ENCODE results near the gene C3orf80. TPM values are rescaled to one million over a fixed set of nuclear protein-coding genes. Genes with fewer than 3 reads are reported as not detected.

C3orf80 gene
- total RNA-seq, 5 donors from 2014 or later (not counting 1 experiment from before 2014, with no cell fraction given): 0.13 to 0.35 (median 0.33) TPM; not detected in 2

GRCh38 chr3:160221019-160221418 is 4.2 kb upstream of the C3orf80 start:
- H3K9me3 Mint-ChIP-seq: no peaks in the 10 kb centered on the region
- H3K27ac Mint-ChIP-seq: no peak overlapping the region
- peaks cover 7 to 14% (median 14%) of the 10 kb centered on the region in 3 donors for H3K4me1 Mint-ChIP-seq
- ATAC-seq (replicated peaks in 1 of 4) (no peak), DNase-seq (no peak)
- no peak overlapping the region for H3K27ac ChIP-seq (ENCODE audit: low read length)
- no peaks in the 10 kb centered on the region for H3K36me3 ChIP-seq (ENCODE audit: control insufficient read depth in 2 of 2, extremely low read depth in 1 of 2, insufficient read depth in 1 of 2, low read length in 1 of 2)
- no peak overlapping the region for H3K4me3 Mint-ChIP-seq
- no peaks in the 10 kb centered on the region for H3K36me3 Mint-ChIP-seq
- H3K27me3 Mint-ChIP-seq: peaks cover 49 to 56% of the 10 kb centered on the region in 2 donors
- POLR2A ChIA-PET: no interaction called here
- WGBS (ENCODE audit: insufficient coverage): no CpG with 5 or more reads among the region's 2 CpGs
- peaks cover 3 to 24% of the 10 kb centered on the region in 2 experiments for H3K27me3 ChIP-seq (replicated peaks in 1 of 2; ENCODE audit: control insufficient read depth in 2 of 2, extremely low read depth in 1 of 2, insufficient read depth in 2 of 2, low read length in 1 of 2)
- no peak overlapping the region for H3K4me3 ChIP-seq (ENCODE audit: control insufficient read depth in 1 of 2, extremely low read depth in 1 of 2, low read length in 1 of 2)
- no peaks in the 10 kb centered on the region for H3K9me3 ChIP-seq
- CTCF ChIA-PET: no interaction called here
- peaks cover 0 to 13% of the 10 kb centered on the region in 2 experiments for H3K4me1 ChIP-seq (ENCODE audit: control insufficient read depth in 1 of 2, extremely low read depth in 1 of 2, insufficient read depth in 2 of 2, low read length in 2 of 2)

- peaks cover 14 to 21% (median 21%) of the 10 kb centered on the region in 3 donors for H3K4me1 Mint-ChIP-seq
- DNase-seq: peak in 1 of 35 experiments; percentile 3
- peak in 1 of 4 experiments; percentile 31 for ATAC-seq (replicated peaks in 1 of 4)
- H3K9me3 Mint-ChIP-seq: no peaks in the 10 kb centered on the region
- no peaks in the 10 kb centered on the region for H3K36me3 Mint-ChIP-seq
- peak overlapping the region in 1 of 2 donors; percentile 35 for H3K4me3 ChIP-seq (ENCODE audit: control insufficient read depth in 1 of 2, extremely low read depth in 1 of 2, low read length in 1 of 2)
- no peaks in the 10 kb centered on the region for H3K36me3 ChIP-seq (ENCODE audit: control insufficient read depth in 2 of 2, extremely low read depth in 1 of 2, insufficient read depth in 1 of 2, low read length in 1 of 2)
- H3K27ac ChIP-seq (ENCODE audit: low read length): no peak overlapping the region
- H3K27me3 ChIP-seq (replicated peaks in 1 of 2; ENCODE audit: control insufficient read depth in 2 of 2, extremely low read depth in 1 of 2, insufficient read depth in 2 of 2, low read length in 1 of 2): peaks cover 5 to 32% of the 10 kb centered on the region in 2 experiments
- peak overlapping the region in 2 of 3 donors; percentile 69 to 84 for H3K4me3 Mint-ChIP-seq
- ChIA-PET CTCF (no interaction called here), POLR2A (interaction anchor here in 1 of 2 donors (0.7 kb wide), 1 partner anchor 153 kb away, joined by 3 read pairs; no protein-coding TSS in a partner anchor)
- H3K27me3 Mint-ChIP-seq: peaks cover 46% of the 10 kb centered on the region in 2 donors
- H3K9me3 ChIP-seq: no peaks in the 10 kb centered on the region
- peaks cover 4 to 21% of the 10 kb centered on the region in 2 experiments for H3K4me1 ChIP-seq (ENCODE audit: control insufficient read depth in 1 of 2, extremely low read depth in 1 of 2, insufficient read depth in 2 of 2, low read length in 2 of 2)
- WGBS (ENCODE audit: insufficient coverage): 9% methylated on average over 12 of the region's 12 CpGs
- no peak overlapping the region for H3K27ac Mint-ChIP-seq
Measured at GRCh38 chr3:160224256-160224655, 966 bp upstream of the C3orf80 start.

GRCh38 chr3:160224811-160225175 is 429 bp upstream of the C3orf80 start:
- Histone ChIP-seq H3K36me3 (ENCODE audit: control insufficient read depth in 2 of 2, extremely low read depth in 1 of 2, insufficient read depth in 1 of 2, low read length in 1 of 2) (no peaks in the 10 kb centered on the region), H3K4me1 (ENCODE audit: control insufficient read depth in 1 of 2, extremely low read depth in 1 of 2, insufficient read depth in 2 of 2, low read length in 2 of 2) (peaks cover 4 to 21% of the 10 kb centered on the region in 2 experiments), H3K27ac (ENCODE audit: low read length) (no peak overlapping the region), H3K4me3 (ENCODE audit: control insufficient read depth in 1 of 2, extremely low read depth in 1 of 2, low read length in 1 of 2) (peak overlapping the region; percentile 34 to 83), H3K9me3 (no peaks in the 10 kb centered on the region), H3K27me3 (replicated peaks in 1 of 2; ENCODE audit: control insufficient read depth in 2 of 2, extremely low read depth in 1 of 2, insufficient read depth in 2 of 2, low read length in 1 of 2) (peaks cover 5 to 34% of the 10 kb centered on the region in 2 experiments)
- no peak for ATAC-seq (replicated peaks in 1 of 4)
- H3K36me3 Mint-ChIP-seq: no peaks in the 10 kb centered on the region
- ChIA-PET CTCF (no interaction called here), POLR2A (interaction anchor here in 1 of 2 donors (0.7 kb wide), 1 partner anchor 152 kb away, joined by 3 read pairs; no protein-coding TSS in a partner anchor)
- H3K27ac Mint-ChIP-seq: peak overlapping the region in 1 of 2 donors; percentile 57
- WGBS (ENCODE audit: insufficient coverage): 9% methylated on average over 16 of the region's 16 CpGs
- peak overlapping the region; percentile 69 to 84 (median 77) for H3K4me3 Mint-ChIP-seq
- peaks cover 41 to 44% of the 10 kb centered on the region in 2 donors for H3K27me3 Mint-ChIP-seq
- DNase-seq: no peak
- peaks cover 14 to 21% (median 21%) of the 10 kb centered on the region in 3 donors for H3K4me1 Mint-ChIP-seq
- H3K9me3 Mint-ChIP-seq: no peaks in the 10 kb centered on the region

- peaks cover 4 to 21% of the 10 kb centered on the region in 2 experiments for H3K4me1 ChIP-seq (ENCODE audit: control insufficient read depth in 1 of 2, extremely low read depth in 1 of 2, insufficient read depth in 2 of 2, low read length in 2 of 2)
- 3% methylated on average over 79 of the region's 87 CpGs for WGBS (ENCODE audit: insufficient coverage)
- H3K4me3 Mint-ChIP-seq: peak overlapping the region; percentile 73 to 86 (median 74)
- peak overlapping the region in 1 of 2 donors; percentile 63 for H3K27ac Mint-ChIP-seq
- peak overlapping the region; percentile 24 to 83 for H3K4me3 ChIP-seq (ENCODE audit: control insufficient read depth in 1 of 2, extremely low read depth in 1 of 2, low read length in 1 of 2)
- H3K27me3 Mint-ChIP-seq: peaks cover 44 to 46% of the 10 kb centered on the region in 2 donors
- H3K27ac ChIP-seq (ENCODE audit: low read length): no peak overlapping the region
- POLR2A ChIA-PET: no interaction called here
- H3K27me3 ChIP-seq (replicated peaks in 1 of 2; ENCODE audit: control insufficient read depth in 2 of 2, extremely low read depth in 1 of 2, insufficient read depth in 2 of 2, low read length in 1 of 2): peaks cover 5 to 34% of the 10 kb centered on the region in 2 experiments
- CTCF ChIA-PET: interaction anchor here in 1 of 2 donors (0.6 kb wide), 1 partner anchor 1137 kb away, joined by 3 read pairs; no protein-coding TSS in a partner anchor
- H3K36me3 ChIP-seq (ENCODE audit: control insufficient read depth in 2 of 2, extremely low read depth in 1 of 2, insufficient read depth in 1 of 2, low read length in 1 of 2): no peaks in the 10 kb centered on the region
- H3K4me1 Mint-ChIP-seq: peaks cover 16 to 21% (median 21%) of the 10 kb centered on the region in 3 donors
- H3K9me3 Mint-ChIP-seq: no peaks in the 10 kb centered on the region
- H3K36me3 Mint-ChIP-seq: no peaks in the 10 kb centered on the region
- peak in 3 of 35 experiments; percentile 5 to 13 (median 5) for DNase-seq
- ATAC-seq (replicated peaks in 1 of 4): peak in 3 of 4 experiments; percentile 22 to 33 (median 27)
- no peaks in the 10 kb centered on the region for H3K9me3 ChIP-seq
Measured at GRCh38 chr3:160226026-160226907, 1.0 kb downstream of the C3orf80 start.

- Histone ChIP-seq H3K4me1 (ENCODE audit: control insufficient read depth in 1 of 2, extremely low read depth in 1 of 2, insufficient read depth in 2 of 2, low read length in 2 of 2) (peaks cover 4 to 21% of the 10 kb centered on the region in 2 experiments), H3K27ac (ENCODE audit: low read length) (no peak overlapping the region), H3K27me3 (replicated peaks in 1 of 2; ENCODE audit: control insufficient read depth in 2 of 2, extremely low read depth in 1 of 2, insufficient read depth in 2 of 2, low read length in 1 of 2) (peaks cover 5 to 34% of the 10 kb centered on the region in 2 experiments), H3K4me3 (ENCODE audit: control insufficient read depth in 1 of 2, extremely low read depth in 1 of 2, low read length in 1 of 2) (no peak overlapping the region), H3K9me3 (no peaks in the 10 kb centered on the region), H3K36me3 (ENCODE audit: control insufficient read depth in 2 of 2, extremely low read depth in 1 of 2, insufficient read depth in 1 of 2, low read length in 1 of 2) (no peaks in the 10 kb centered on the region)
- H3K27ac Mint-ChIP-seq: no peak overlapping the region
- ChIA-PET POLR2A (no interaction called here), CTCF (no interaction called here)
- DNase-seq: no peak
- H3K9me3 Mint-ChIP-seq: no peaks in the 10 kb centered on the region
- H3K27me3 Mint-ChIP-seq: peaks cover 47% of the 10 kb centered on the region in 2 donors
- no peaks in the 10 kb centered on the region for H3K36me3 Mint-ChIP-seq
- H3K4me1 Mint-ChIP-seq: peaks cover 21 to 24% (median 21%) of the 10 kb centered on the region in 3 donors
- no CpG with 5 or more reads among the region's 3 CpGs for WGBS (ENCODE audit: insufficient coverage)
- H3K4me3 Mint-ChIP-seq: no peak overlapping the region
- no peak for ATAC-seq (replicated peaks in 1 of 4)
Measured at GRCh38 chr3:160227419-160227818, 2.2 kb downstream of the C3orf80 start.

GRCh38 chr3:160232014-160232413 is 6.8 kb downstream of the C3orf80 start:
- DNase-seq: no peak
- POLR2A ChIA-PET: no interaction called here
- Histone ChIP-seq H3K4me3 (ENCODE audit: control insufficient read depth in 1 of 2, extremely low read depth in 1 of 2, low read length in 1 of 2) (no peak overlapping the region), H3K27ac (ENCODE audit: low read length) (no peak overlapping the region), H3K36me3 (ENCODE audit: control insufficient read depth in 2 of 2, extremely low read depth in 1 of 2, insufficient read depth in 1 of 2, low read length in 1 of 2) (no peaks in the 10 kb centered on the region), H3K27me3 (replicated peaks in 1 of 2; ENCODE audit: control insufficient read depth in 2 of 2, extremely low read depth in 1 of 2, insufficient read depth in 2 of 2, low read length in 1 of 2) (peaks cover 0 to 12% of the 10 kb centered on the region in 2 experiments), H3K4me1 (ENCODE audit: control insufficient read depth in 1 of 2, extremely low read depth in 1 of 2, insufficient read depth in 2 of 2, low read length in 2 of 2) (no peaks in the 10 kb centered on the region), H3K9me3 (no peaks in the 10 kb centered on the region)
- no peaks in the 10 kb centered on the region for H3K9me3 Mint-ChIP-seq
- ATAC-seq (replicated peaks in 1 of 4): no peak
- CTCF ChIA-PET: no interaction called here
- H3K27ac Mint-ChIP-seq: no peak overlapping the region
- H3K4me1 Mint-ChIP-seq: peaks cover 0 to 10% (median 0%) of the 10 kb centered on the region in 3 donors
- no CpG with 5 or more reads among the region's 3 CpGs for WGBS (ENCODE audit: insufficient coverage)
- no peaks in the 10 kb centered on the region for H3K36me3 Mint-ChIP-seq
- H3K27me3 Mint-ChIP-seq: peaks cover 20 to 38% of the 10 kb centered on the region in 2 donors
- H3K4me3 Mint-ChIP-seq: no peak overlapping the region

Measured in T-cell (primary cell).